Pons (tissue), 1 donor: ENCODE measurements around the gene NXF1.
"Not testable (repeated sequence)": the region's sequence is repeated elsewhere in the genome, so short reads cannot be mapped to it uniquely, and the experiment has no call there.

Experiments
- DNase-seq: peaks from one replicate; pipeline ENCODE4 v3.0.0-alpha.2; 2016; ENCODE audit warnings: low spot score

NXF1 gene

GRCh38 chr11:62805076-62805892 lies at the start of gene NXF1:
Gene NXF1, minus strand, starts transcription at chr11:62805440. Its CDS starts 84 bp downstream, at chr11:62805356.
- DNase-seq, result peak; percentile 93

GRCh38 chr11:62854013-62854824 lies 49.0 kb upstream of the NXF1 start:
- DNase-seq, result no peak

GRCh38 chr11:62853279-62853965 lies 48.2 kb upstream of the NXF1 start:
- no peak for DNase-seq

- DNase-seq, result no peak
These were observed 47.4 kb upstream of the NXF1 start for GRCh38 chr11:62852523-62853188.

GRCh38 chr11:62851807-62852522 lies 46.7 kb upstream of the NXF1 start:
- no peak for DNase-seq

GRCh38 chr11:62850911-62851806 lies 45.9 kb upstream of the NXF1 start:
- DNase-seq, result no peak

- no peak for DNase-seq
These were observed 42.6 kb upstream of the NXF1 start for GRCh38 chr11:62847767-62848314.

GRCh38 chr11:62846177-62846576 lies 40.9 kb upstream of the NXF1 start:
- DNase-seq, result no peak

GRCh38 chr11:62844154-62844553 lies 38.9 kb upstream of the NXF1 start:
- DNase-seq, result no peak

GRCh38 chr11:62843466-62843865 lies 38.2 kb upstream of the NXF1 start:
- no peak for DNase-seq

- not testable (repeated sequence) for DNase-seq
These were observed 37.7 kb upstream of the NXF1 start for GRCh38 chr11:62842891-62843290.

GRCh38 chr11:62842171-62842741 lies 37.0 kb upstream of the NXF1 start:
- DNase-seq, result no peak

GRCh38 chr11:62841361-62842170 lies 36.3 kb upstream of the NXF1 start:
- DNase-seq, result peak; percentile 99

GRCh38 chr11:62840721-62841360 lies 35.6 kb upstream of the NXF1 start:
- DNase-seq, result not testable (repeated sequence)

GRCh38 chr11:62839050-62839945 lies 34.1 kb upstream of the NXF1 start, which contains the start of gene WDR74:
Gene WDR74, minus strand, starts transcription at chr11:62839590. Its CDS starts 20 bp downstream, at chr11:62839570.
- DNase-seq, result peak; percentile 95

- DNase-seq, result no peak
These were observed 30.1 kb upstream of the NXF1 start for GRCh38 chr11:62835336-62835735.
